Mucosa of descending colon (tissue), 3 donors: Measurements from ENCODE around the gene TMEM237. TPM values are rescaled to one million over a fixed set of nuclear protein-coding genes. Genes with fewer than 3 reads are reported as not detected.

ENCODE experiments used
- ATAC-seq: fragments of 200-7000 bp; cut with Tn5 transposase; one replicate; pipeline ENCODE4 v1.9.1; 2020; ENCODE audit warnings: mild to moderate bottlenecking, moderate library complexity
- DNase-seq, 3 donors: peaks; one replicate each; pipeline ENCODE4 v3.0.0-alpha.2; 2020
- H3K36me3 ChIP-seq: fragments of 200-600 bp; one replicate; pipeline ENCODE4 v1.8.0; 2021; ENCODE audit warnings: low read depth, mild to moderate bottlenecking
- H3K4me1 ChIP-seq: fragments of 200-600 bp; one replicate; pipeline ENCODE4 v1.8.0; 2021; ENCODE audit warnings: low read depth, mild to moderate bottlenecking
- H3K4me3 ChIP-seq: fragments of 200-600 bp; one replicate; pipeline ENCODE4 v1.8.0; 2021; ENCODE audit warnings: mild to moderate bottlenecking
- H3K9me3 ChIP-seq: fragments of 200-600 bp; one replicate; pipeline ENCODE4 v1.8.0; 2021; ENCODE audit warnings: mild to moderate bottlenecking
- intact Hi-C, 2 donors: fragments of 100-400 bp; cut with DNase I in 1 of 2; cut with micrococcal nuclease in 1 of 2; formaldehyde crosslinking; loops; one replicate each; pipeline versions ENCODE4 v1.11.0 to v1.11.1; 2022; cut with DNase I, micrococcal nuclease
- total RNA-seq, 3 donors: library from RNA; stranded (reverse); fragmentation: NEBNext Ultra II Directional in 2 of 3; extraction: Animal tissue kit (Norgen Biotek cat#: 25700) in 2 of 3; gene quantifications; one replicate each; pipeline versions ENCODE4 v1.2.1 to v1.2.4, GENCODE V29; 2021 to 2023
- TF ChIP-seq, protein P1 (sequence below): fragments of 200-600 bp; IDR thresholded peaks from one replicate; pipeline ENCODE4 v1.8.0; 2022; ENCODE audit warnings: antibody characterized with exemption, mild to moderate bottlenecking
- donor health status: DM: no; HTN: no; CAD: no; lungs with moderate emphysema.
- donor health status: DM: no; HTN: no; CAD: no.
- donor health status: DM: no; HTN: yes; CAD: no.

The TMEM237 gene
- total RNA-seq, 3 donors from 2014 or later, result 3.0 to 11.6 (median 10.1) TPM

DNA sequence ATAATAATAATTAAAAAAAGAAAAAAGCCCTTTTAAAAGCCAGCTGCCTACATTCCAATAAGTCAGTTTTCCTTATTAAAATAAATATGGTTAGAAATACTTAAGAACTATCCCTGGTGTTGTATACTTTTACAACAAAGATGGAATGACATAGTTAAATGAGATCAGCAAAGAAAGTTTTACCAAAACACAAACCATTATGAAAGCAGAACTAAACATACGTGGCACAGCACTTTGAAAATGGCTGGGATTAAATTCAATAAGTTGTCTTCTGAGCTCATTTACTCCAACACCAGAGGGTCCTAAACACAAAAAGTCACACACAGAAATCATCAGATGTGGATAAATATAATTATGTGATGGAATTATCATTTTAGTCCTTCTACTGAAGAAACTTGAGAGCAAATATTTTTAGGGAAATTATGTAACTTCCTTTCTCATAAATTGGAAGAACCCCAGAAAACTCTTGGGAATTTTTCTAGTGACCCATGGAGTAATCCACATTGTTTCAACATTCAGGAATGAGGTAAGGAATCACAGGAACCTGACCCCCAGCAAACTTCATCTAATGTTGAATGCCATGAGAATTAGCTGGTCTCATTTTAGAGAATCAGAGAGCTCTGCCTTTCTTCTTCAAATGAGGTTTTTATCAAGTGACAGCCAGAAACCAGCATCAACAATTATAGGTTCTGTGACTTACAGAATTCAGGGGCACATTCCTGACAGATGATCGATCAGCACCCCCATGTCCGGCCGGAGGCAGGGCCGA, 11.5 kb upstream of the TMEM237 start:
- ATAC-seq, result no peak
- TF ChIP-seq, protein P1, sequence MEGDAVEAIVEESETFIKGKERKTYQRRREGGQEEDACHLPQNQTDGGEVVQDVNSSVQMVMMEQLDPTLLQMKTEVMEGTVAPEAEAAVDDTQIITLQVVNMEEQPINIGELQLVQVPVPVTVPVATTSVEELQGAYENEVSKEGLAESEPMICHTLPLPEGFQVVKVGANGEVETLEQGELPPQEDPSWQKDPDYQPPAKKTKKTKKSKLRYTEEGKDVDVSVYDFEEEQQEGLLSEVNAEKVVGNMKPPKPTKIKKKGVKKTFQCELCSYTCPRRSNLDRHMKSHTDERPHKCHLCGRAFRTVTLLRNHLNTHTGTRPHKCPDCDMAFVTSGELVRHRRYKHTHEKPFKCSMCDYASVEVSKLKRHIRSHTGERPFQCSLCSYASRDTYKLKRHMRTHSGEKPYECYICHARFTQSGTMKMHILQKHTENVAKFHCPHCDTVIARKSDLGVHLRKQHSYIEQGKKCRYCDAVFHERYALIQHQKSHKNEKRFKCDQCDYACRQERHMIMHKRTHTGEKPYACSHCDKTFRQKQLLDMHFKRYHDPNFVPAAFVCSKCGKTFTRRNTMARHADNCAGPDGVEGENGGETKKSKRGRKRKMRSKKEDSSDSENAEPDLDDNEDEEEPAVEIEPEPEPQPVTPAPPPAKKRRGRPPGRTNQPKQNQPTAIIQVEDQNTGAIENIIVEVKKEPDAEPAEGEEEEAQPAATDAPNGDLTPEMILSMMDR, result no peak
- Histone ChIP-seq H3K9me3 (no peaks in the 10 kb centered on the region), H3K36me3 (no peaks in the 10 kb centered on the region), H3K4me1 (no peaks in the 10 kb centered on the region), H3K4me3 (no peak overlapping the region)
- DNase-seq, result no peak
- intact Hi-C loops, result no loop called here

DNA sequence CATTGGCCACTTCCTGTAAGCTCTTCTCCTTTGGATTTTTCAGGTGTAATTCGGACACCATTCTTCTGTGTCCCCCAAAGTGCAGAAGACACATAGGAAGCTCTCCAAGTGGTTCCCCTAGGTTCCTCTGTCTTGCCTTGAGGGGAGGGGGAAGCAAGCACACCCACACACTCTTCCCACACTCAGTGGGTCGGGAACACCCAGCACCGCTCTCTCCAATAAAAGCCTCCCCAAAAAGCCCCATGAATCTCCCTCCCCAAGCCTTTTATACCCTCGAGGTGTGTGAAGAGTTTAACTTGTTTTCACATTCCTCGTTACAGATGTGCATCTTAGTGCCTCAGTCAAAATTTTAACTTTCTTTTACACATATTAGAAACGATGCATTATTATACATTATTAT, 9.9 kb upstream of the TMEM237 start:
- intact Hi-C loops, result no loop called here
- ATAC-seq, result no peak
- no peak overlapping the region for H3K4me3 ChIP-seq

DNA sequence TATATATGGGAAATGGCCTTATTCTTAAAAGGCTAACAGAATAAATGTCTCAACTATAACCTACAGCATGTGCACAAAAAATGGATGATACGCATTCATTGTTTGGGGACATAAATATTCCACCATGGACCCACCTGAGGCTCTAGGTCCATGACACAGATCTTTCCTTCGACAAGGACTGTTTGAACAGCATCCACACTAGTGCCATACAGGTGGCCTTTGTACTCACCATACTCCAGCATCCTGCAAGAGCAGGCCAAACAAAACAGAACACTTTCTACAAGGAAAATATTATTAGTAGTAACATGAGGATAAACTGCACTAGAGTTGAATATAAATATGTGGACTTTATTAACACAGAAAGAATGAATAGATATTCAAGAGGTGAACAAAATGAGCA, 6.1 kb upstream of the TMEM237 start:
- no peak for ATAC-seq
- H3K9me3 ChIP-seq, result no peaks in the 10 kb centered on the region
- no peaks in the 10 kb centered on the region for H3K4me1 ChIP-seq
- TF ChIP-seq, protein P1, result no peak
- no peak for DNase-seq
- no peak overlapping the region for H3K4me3 ChIP-seq
- intact Hi-C loops, result no loop called here
- H3K36me3 ChIP-seq, result no peaks in the 10 kb centered on the region

More for the DNA sequence above, 9.9 kb upstream of the TMEM237 start:
- no peaks in the 10 kb centered on the region for H3K4me1 ChIP-seq
- H3K9me3 ChIP-seq, result no peaks in the 10 kb centered on the region
- TF ChIP-seq, protein P1, result no peak
- no peaks in the 10 kb centered on the region for H3K36me3 ChIP-seq
- no peak for DNase-seq

DNA sequence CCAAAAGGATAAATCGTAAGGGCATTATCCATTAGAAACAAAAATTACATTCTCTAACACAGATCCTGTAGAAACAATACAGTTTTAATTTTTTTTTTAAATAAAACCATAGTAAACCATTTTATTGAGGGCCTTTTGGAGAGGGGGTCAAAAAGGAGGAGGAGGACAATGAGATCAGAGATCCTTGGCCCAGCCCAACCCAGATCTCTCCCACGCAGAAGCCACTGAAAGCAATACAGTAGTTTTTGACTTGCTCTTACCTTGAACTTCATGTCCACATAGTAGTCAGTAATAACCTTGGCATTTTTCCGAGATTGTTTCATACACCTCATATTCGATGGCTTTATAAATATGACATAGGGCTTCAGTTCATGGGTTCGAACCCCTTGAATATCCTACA, 4.1 kb upstream of the TMEM237 start:
- TF ChIP-seq, protein P1, result no peak
- Histone ChIP-seq H3K4me1 (peaks cover 5% of the 10 kb centered on the region), H3K4me3 (no peak overlapping the region), H3K9me3 (no peaks in the 10 kb centered on the region), H3K36me3 (no peaks in the 10 kb centered on the region)
- intact Hi-C loops, result no loop called here
- no peak for ATAC-seq
- DNase-seq, result no peak

DNA sequence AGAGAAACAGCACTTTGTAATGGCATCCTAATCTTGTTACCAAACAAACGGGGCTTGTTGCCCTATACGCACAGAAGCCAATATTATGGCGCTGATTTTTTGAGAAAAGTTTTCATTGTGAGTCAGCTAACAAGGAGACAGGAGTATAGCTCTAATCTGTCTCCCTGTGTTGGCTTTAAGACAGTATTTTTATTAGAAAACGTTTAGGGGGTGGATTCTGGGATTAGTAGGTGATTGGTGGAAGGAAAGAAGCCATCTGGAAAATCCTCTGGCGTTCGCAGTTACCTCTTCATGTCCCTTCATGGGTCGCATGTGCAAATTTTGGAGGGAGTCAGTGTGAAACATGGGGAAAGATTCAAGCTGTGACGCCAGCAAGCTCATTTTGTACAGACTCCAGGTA, 698 bp upstream of the TMEM237 start:
- H3K4me1 ChIP-seq, result peaks cover 5% of the 10 kb centered on the region
- DNase-seq (no peak), ATAC-seq (no peak)
- H3K36me3 ChIP-seq, result no peaks in the 10 kb centered on the region
- no peaks in the 10 kb centered on the region for H3K9me3 ChIP-seq
- intact Hi-C loops, result no loop called here
- H3K4me3 ChIP-seq, result no peak overlapping the region
- TF ChIP-seq, protein P1, result no peak
